HG03432 (cell line): ENCODE data around the gene RHOV.
"Not testable (repeated sequence)": the region's sequence is repeated elsewhere in the genome, so short reads cannot be mapped to it uniquely, and the experiment has no call there.

Source experiments
- ATAC-seq: cut with Tn5 transposase; IDR thresholded peaks from one replicate; pipeline ENCODE4 v1.9.1; 2021; ENCODE audit warnings: mild to moderate bottlenecking, moderate library complexity; ENCODE audit not compliant: unreplicated experiment

The RHOV gene

DNA sequence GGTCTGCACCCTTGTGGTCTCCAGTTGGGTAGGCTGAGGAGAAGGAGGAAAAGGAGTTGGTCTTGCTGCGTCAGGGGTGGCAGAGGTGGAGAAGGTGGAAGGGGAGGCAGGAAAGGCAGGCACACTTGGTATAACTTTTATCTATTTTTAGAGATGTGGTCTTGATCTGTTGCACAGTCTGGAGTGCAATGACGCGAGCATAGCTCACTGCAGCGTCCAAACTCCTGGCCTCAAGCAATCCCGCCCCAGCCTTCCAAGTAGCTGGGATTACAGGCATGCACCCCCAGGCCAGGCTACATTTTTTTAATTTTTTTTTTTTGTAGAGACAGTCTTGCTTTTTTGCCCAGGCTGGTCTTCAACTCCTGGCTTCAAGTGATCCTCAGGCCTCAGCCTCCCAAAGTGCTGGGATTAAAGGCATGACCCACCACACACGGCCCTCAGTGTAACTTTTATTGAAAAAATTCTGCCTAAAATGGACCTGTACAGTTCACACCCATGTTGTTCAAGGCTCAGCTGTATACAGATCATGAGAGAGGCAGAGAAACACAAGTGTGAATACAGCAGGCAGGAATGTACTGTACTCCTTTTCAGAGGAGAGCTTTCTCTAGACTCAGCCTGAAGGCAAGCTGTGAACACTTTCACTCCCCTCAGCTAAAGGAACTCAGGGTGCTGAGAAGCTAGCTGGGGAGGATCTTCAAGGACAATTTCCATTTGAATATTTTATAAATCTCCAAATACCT, 2.1 kb upstream of the RHOV start:
- no peak for ATAC-seq

DNA sequence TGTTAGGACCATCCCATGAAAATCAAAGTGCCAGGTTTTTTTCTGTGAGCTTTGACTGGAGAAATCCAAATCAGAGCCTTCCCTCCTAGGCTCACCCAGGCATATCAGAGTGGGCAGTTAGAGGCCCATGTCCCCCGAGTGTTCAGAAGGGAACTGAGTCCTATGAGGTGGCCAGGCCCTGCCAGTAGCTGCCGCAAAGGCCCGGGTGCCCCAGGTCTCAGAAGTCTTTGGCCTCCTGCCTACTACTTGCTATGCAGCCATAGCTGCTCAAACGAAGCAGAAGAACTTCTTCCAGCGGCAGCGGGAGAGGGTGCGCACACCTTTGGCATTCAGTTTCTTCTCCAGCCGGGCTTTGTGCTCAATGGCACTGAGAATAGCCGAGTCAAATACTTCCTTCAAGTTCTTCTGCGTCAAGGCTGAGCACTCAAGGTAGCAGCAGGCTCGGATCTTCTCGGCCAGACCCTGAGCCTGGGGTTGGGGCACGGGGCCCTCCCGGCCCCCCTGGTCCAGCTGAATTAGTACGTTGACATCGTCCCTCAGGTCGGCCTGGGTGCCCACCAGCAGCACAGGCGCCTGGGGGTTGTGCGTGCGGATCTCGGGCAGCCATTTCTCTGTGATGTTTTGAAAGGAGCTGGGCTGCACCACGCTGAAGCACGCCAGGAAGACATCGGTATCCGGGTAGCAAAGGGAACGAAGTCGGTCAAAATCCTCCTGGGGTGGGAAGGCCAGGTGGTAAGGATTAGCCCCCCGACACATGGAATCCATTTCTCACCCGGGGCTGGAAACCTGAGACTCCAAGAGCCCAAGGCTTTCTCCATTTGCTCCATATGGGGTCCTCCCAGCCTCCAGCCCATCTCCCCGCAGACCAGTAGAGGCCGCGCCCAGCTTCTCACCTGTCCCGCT, 992 bp downstream of the RHOV start:
- no peak for ATAC-seq

DNA sequence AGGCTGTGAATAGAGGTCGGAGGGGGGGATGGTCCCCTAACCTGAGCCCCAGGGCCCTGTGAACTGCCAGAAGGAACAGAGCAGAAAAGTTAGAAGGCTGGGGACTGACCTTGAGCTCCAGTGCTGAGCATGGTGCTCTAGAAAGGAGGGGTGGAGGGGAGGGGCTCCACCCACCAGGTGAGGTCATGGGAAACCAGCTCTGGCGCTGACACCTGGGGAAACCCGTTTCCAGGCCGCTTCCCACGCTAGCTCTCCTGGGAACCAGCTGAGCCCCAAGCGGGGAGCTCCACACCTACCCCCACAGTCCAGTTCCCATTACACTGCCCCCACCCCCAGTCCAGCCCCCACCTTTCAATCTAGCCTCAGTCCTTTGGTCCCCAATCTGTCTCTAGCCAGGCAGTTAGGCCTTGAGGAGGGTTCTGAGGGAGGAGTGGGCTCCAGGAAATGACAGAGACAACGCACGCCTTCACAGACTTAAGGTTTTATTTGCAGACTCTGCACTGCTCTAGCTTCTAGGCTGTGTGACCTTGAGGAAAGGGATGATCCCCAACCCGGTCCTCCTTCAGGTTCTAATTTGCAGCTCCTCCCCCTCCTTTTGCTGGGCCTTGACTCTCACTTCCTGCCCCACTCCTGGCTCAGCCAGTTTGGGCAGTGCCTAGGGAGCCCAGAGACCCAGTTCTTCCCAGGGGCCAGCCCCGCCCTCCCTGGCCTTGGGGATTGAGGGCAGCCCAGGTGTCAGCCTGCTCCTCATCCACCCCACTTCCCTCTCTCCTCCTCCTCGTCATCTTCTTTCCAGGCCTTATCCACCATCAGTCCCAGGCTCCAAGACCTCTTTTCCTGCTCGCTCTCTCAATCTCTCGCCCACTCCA, 2.1 kb downstream of the RHOV start:
- ATAC-seq, result peak; percentile 34

DNA sequence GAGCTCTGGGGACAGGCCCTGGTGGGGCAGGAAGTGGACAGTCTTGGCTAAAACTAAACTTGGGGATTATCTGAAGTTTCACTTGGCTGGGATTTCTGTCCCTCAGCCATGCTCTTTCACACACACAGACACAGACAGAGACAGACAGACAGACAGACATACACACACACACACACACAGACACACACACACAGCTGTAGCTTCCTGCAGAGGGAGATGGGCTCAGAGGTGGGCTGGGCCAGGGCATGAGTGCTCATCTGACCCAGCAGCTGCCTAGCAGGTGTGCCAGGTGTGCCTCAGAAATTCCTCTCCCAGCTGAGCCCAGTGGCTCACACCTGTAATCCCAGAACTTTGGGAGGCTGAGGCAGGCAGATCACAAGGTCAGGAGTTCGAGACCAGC, 3.3 kb downstream of the RHOV start:
- ATAC-seq, result no peak

DNA sequence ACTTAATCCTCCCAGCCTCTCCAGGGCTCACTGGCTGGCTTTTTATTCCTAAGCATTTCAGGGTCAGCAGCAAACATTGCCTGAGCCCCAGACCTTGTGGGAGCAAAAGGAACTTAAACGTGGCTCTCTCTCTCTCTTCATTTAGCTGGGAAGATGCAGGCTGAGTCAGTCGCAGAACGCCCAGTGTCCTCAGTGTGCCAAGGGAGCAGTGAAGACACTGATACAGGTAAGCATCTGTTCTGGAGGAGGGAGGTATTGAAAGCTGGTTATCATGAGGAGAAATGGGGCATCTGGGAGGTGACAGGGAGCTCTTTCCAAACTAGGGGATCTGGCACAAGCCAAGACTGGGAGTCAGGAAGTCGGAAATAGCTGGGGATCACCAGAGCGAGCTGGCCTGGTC, 4.3 kb downstream of the RHOV start:
- ATAC-seq, result no peak

DNA sequence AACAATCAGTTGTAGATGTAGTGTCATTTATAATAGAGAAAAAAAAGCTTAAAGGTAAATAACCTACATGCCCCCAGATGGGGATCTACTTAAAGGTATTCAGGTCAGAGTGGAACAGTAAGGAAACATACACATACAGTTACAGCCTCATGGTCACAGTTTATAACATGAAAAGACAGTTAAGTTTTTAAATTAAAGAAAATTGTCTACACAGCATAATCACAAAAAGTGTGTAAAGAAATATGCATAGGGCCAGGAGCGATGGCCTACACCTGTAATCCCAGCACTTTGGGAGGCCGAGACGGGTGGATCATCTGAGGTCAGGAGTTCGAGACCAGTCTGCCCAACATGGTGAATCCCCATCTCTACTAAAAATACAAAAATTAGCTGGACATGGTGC, 6.8 kb downstream of the RHOV start:
- ATAC-seq, result no peak

DNA sequence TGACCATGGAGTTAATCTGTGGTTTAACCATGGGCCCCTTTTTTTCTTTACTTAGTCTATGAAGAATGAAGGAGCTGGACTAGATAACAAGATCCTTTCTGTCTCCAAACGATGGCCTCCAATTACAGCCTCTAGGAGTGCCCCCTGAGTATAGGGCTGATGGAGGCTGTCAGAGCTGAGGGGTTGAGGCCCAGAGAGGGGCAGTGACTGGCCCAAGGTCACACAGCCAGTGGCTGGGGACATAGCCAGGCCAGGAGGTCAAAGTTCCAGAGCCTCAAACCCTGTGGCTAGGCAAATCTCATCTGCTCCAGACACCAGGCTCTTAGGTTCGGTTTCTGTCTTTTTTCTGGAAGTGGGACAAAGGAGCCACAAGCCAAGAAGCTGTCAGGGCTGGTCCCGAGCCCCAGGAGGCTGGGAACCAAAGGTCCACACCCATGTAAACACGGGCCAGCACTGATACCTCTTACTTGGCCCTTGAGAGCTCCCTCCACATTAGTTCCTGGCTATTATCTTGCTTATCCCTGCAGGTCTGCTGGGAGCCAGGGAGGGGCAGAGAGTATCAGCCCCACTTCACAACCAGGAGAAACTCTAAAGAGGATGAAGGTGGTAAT, 10.3 kb downstream of the RHOV start:
- no peak for ATAC-seq

DNA sequence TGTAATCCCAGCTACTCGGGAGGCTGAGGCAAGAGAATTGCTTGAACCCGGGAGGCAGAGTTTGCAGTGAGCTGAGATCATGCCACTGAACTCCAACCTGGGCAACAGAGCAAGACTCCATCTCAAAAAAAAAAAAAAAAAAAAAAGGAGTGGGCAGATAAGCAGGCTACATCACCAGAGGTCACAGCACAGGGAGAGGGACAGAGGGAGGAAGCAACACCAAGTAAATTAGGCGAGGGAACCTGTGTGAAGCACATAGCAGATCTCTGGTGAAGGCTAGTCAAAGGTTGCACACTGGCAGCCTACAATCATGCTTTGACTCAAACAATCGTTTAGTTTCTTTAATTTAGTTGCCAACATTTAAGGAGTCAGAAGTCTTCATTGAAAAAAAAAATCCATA, 12.9 kb downstream of the RHOV start:
- not testable (repeated sequence) for ATAC-seq

DNA sequence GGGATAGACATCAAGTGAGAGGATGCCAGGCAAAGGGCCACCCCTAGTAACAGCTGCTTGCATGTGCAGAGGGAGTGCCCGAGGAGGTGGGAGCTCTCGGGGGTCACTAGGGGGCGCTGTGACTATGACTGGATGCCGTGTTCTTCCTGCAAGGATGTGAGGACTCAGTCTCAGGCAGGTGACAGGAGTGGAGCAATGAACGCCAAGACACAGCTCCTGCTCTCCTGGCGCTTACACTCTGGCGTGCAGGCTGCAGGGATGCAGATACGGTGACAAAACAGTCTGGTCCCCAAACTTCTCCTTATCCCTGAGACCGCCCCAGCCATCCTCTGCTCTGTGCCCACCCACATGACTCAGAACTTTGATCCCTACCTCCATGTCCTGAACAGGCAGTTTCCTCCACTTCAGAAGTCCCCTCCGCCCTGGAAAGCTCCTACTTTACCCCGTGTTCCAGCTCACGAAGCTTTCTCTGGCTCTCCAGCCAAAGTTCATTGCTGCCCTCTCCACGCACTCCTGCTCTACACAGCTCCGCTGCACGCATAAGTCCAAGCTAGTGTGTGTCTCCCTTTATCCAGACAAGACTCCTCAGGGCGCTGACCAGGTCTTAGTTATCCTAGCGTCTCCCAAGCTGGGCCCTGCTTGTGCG, 14.7 kb downstream of the RHOV start:
- ATAC-seq, result peak; percentile 78

DNA sequence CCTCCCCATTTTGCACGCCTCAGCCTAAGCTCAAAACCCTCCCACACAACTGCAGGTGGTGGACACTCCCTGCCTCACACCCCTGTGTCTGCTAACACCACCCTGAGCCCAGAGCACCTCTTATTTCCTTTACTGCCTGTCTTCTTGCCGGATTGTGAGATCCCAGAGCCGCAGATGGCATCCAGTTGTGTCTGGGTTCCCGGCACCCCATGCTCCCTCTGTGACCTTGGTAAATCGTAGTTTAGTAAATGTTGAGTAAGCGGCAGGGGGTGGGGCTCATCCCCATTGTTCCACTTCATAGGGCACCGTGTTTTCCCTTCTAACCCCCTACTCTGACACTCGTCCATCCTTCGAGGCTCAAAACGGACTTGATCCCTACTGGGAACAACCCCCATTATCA, 15.3 kb downstream of the RHOV start:
- ATAC-seq, result no peak

DNA sequence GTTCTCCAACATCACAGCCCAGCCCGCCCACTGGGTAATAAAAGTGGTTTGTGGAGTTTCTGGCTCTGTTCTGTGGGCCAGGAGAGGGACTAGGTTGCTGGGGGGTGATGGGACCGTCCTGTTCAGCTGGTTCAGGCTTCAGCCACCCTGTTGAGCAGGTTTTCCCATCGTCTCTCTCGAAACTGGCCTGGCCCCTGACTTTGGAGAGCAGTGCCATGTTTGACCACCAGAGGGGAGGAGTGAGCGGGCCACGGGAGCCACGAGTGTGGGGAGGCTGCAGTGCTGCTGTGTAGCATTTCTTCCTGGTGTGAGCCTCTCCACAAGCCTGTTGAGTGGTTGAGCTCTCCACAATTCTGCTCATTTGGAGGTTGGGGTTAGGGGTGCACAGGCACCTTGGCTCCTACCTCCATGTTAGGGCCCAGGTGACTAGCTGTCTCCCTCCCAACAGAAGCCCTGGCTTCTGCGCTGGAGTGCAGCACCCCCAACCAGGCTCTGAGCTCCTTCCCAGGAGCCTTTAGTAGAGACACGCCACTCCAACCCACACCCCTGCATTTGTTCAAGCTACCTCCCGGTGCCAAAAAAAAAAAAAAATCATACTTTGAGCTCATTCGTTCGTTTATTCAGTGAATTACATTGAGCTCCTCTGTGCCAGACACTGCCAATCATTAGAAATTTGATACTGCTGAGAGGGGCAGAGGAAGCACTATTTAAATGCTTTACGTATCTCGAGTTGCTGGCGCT, 16.3 kb downstream of the RHOV start:
- peak; percentile 69 for ATAC-seq

DNA sequence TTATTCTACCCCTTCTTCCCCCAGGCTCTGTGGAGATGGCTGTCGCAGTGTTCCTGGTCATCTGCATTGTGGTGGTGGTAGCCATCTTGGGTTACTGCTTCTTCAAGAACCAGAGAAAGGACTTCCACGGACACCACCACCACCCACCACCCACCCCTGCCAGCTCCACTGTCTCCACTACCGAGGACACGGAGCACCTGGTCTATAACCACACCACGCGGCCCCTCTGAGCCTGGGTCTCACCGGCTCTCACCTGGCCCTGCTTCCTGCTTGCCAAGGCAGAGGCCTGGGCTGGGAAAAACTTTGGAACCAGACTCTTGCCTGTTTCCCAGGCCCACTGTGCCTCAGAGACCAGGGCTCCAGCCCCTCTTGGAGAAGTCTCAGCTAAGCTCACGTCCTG, 17.3 kb downstream of the RHOV start:
- ATAC-seq, result no peak

DNA sequence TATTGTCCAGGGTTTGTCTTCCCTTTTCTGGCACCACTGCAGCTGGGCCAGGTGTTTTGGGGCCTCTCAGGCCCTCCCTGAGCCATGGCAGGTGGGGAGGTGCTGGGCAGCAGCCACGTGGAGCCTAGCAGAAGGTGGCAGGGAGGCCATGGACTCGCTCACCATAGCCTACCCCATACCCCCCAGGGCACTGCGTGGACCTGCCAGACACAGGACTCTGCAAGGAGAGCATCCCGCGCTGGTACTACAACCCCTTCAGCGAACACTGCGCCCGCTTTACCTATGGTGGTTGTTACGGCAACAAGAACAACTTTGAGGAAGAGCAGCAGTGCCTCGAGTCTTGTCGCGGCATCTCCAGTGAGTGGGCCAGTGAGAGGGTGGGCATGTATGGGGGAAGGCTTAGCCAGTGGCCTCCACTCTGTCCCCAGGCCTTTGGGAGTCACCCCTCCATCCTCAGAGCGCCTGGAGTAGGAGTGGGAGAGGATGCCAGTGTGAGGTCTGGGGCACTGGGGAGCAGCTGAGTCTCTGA, 18.3 kb downstream of the RHOV start:
- ATAC-seq, result no peak

DNA sequence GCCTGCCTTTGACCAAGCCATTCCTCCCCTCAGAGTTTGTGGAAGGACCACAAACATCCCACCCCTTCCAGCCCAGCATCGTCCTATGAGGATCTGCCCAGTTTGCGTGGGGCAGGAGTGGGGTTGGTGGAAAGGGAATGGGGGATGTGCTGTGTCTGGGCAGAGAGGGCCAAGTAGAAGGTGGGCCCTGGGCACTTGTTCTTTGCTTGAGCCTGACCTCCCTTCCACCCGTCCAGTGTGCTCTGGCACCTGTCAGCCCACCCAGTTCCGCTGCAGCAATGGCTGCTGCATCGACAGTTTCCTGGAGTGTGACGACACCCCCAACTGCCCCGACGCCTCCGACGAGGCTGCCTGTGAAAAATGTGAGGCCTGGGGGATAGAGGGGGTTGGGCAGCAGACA, 19.9 kb downstream of the RHOV start:
- ATAC-seq, result no peak

DNA sequence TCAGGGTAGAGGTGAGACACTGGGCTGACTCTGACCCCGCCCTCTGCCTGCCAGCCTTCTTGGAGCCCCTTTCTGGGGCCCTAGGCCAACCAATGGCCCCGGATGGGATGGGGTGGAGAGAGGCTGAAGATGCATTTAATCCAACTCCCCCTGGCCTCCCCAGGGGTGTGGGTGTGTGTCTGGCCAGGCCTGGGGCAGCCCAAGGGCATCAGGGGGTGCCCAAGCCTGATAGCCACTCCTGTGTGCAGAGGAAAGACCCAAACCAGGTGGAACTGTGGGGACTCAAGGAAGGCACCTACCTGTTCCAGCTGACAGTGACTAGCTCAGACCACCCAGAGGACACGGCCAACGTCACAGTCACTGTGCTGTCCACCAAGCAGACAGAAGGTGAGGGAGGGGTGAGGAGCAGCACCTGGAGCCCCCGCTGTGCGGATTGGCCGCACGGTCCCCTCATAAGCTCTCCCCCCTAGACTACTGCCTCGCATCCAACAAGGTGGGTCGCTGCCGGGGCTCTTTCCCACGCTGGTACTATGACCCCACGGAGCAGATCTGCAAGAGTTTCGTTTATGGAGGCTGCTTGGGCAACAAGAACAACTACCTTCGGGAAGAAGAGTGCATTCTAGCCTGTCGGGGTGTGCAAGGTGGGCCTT, 20.7 kb downstream of the RHOV start:
- no peak for ATAC-seq

DNA sequence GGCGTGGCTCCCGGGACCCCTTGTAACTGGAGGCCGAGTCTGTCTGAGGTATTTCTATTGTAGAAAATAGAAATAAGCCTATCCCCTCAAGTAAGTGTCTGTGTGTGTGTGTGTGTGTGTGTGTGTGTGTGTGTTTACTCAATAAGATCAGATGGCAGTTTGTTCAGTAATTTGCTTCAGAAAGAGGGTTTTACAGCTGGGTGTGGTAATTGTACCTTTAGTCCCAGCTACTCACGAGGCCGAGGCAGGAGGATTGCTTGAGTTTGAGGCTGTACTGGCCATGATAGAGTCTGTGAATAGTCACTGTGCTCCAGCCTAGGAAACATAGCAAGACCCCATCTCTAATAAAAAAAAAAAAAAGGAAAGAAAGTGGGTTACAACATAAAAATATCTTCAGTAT, 21.5 kb downstream of the RHOV start:
- no peak for ATAC-seq

DNA sequence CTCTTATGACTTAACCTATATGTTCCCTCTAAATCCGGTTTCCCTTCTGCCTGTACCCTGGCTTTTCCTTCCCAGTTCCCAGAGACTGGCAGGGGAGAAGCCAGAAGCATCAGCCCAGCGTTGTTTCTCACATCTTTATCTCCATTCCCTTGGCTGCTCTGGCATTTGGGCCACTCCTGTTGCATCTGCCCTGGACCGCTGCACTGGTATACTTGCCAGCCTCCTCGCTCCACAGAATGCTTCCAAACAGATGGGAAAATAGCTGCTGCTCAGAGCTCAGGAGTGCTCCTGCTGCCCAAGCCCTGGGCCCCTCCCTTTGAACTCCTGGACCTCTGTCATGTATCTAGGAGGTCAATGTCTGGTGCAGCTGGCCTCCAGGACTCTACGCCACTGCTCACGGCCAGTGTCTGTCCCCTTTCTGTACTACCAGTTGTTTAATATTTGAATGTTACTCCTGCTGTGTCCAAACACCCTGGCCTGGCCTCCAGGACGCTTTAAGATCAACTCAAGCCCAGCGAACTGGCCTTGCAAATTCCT, 23.4 kb downstream of the RHOV start:
- ATAC-seq, result no peak

DNA sequence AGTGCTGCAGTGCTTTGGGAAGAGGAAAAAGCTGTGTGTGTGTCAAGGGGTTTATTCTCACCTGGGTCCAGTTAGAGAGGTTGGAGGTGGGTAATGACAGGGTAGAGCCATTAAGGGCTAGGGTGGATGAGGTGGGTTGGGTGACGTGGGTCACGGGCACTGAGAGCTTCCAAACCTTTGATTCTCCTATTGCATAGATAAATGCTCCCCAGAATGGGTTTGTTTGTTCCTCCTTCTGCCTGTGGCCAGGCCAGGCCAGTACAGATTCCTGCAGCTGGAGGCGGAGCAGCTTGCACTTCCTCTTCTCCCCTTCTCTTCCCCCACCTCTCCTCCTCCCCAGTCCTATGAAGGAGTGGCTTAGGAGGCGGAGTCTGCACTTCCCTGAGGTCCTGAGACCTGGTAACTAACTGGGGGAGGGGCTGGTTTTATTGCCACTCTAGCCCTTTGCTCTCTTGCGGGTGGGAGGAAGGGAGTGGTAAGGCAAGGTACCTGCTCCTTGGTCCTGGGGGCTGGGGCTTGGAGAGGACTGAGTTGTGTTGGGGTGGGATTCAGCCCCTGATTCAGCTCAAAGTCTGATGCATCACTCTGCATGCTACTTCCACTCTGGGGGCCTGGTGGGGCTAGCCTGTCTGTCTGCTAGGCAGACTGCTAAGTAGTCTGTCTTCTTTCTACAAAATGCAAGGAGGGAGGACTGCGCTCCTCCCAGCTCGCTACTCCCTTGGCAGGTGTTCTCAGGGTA, 26.6 kb downstream of the RHOV start:
- ATAC-seq, result peak; percentile 79
